GM10248 (cell line): ENCODE data around the gene PDLIM5.

ENCODE experiments used
- CTCF ChIA-PET: fragments of 300-600 bp; sonication (Branson Sonifier 250); formaldehyde crosslinking; extraction: SDS; loops from one replicate; lab custom pipeline; 2021; ENCODE audit warnings: antibody characterized with exemption; lab: Yijun Ruan, JAX
- POLR2A ChIA-PET: fragments of 350-650 bp; sonication (Branson Sonifier 250); formaldehyde crosslinking; extraction: SDS; loops from one replicate; lab custom pipeline; 2020; ENCODE audit warnings: antibody characterized with exemption; lab: Yijun Ruan, JAX
- DNase-seq: peaks from one replicate; pipeline ENCODE4 v3.0.0; 2012; ENCODE audit errors: extremely low spot score
- TF ChIP-seq, protein P1 (sequence below): IDR thresholded peaks from 2 replicates; pipeline ENCODE4 v1.5.1; 2012; ENCODE audit warnings: mild to moderate bottlenecking, low read depth; ENCODE audit errors: extremely low read depth, missing control alignments, control extremely low read depth

PDLIM5 gene

DNA sequence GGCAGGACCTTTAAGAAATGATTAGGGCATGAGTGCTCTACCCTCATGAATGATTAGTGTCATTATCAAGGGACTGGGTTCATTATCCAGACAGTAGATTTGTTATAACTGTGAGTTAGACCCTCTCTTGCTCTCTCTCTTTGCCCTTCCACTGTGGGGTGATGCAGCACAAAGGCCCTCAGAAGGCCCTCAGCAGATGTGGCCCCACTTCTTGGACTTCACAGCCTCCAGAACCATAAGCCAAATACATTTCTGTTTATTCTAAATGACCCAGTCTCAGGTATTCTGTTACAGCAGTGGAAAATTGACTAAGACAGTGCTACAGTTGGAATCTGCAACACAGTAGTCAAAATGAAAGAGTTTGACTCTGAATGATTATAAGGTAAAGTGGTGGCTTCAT, 17.2 kb upstream of the PDLIM5 start:
- POLR2A ChIA-PET: no interaction called here
- CTCF ChIA-PET: no interaction called here
- TF ChIP-seq, protein P1, sequence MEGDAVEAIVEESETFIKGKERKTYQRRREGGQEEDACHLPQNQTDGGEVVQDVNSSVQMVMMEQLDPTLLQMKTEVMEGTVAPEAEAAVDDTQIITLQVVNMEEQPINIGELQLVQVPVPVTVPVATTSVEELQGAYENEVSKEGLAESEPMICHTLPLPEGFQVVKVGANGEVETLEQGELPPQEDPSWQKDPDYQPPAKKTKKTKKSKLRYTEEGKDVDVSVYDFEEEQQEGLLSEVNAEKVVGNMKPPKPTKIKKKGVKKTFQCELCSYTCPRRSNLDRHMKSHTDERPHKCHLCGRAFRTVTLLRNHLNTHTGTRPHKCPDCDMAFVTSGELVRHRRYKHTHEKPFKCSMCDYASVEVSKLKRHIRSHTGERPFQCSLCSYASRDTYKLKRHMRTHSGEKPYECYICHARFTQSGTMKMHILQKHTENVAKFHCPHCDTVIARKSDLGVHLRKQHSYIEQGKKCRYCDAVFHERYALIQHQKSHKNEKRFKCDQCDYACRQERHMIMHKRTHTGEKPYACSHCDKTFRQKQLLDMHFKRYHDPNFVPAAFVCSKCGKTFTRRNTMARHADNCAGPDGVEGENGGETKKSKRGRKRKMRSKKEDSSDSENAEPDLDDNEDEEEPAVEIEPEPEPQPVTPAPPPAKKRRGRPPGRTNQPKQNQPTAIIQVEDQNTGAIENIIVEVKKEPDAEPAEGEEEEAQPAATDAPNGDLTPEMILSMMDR: no peak
- DNase-seq: no peak

DNA sequence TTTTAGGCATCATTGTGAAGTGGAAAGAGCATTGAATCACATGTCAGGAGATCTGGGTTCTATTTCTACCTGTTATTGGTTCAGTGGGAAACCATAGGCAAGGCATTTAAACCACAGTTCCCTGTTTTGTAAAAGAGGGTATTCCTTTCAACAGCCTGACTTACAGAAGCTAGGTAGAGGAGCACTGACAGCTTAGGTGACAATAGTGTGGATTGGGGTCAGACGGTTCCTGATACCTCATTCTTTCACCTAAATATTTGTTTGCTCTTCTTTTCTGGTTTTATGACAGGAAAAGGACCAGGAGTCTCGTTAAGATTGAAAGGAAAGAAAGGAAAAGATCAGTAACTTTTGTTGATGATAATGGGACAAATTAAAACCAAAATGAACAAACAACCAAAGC, 15.9 kb upstream of the PDLIM5 start:
- TF ChIP-seq, protein P1: no peak
- ChIA-PET POLR2A (no interaction called here), CTCF (no interaction called here)
- no peak for DNase-seq

DNA sequence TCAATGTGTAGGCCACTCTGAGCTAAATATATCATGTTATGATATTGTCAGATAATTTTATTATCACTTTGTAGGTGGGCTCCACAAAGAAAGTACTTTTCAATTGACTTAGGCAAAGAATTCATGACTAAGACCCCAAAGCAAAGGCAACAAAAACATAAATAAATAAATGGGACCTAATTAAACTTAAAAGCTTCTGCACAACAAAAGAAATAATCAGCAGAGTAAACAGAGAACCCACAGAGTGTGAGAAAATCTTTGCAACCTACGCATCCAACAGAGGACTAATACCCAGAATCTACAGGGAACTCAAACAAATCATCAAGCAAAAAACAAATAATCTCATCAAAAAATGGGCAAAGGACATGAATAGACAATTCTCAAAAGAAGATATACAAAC, 15.2 kb upstream of the PDLIM5 start:
- CTCF ChIA-PET: interaction anchor here (1.4 kb wide), 1 partner anchor 9 kb away, joined by 3 read pairs; no protein-coding TSS in a partner anchor
- TF ChIP-seq, protein P1: no peak
- POLR2A ChIA-PET: no interaction called here
- no peak for DNase-seq

DNA sequence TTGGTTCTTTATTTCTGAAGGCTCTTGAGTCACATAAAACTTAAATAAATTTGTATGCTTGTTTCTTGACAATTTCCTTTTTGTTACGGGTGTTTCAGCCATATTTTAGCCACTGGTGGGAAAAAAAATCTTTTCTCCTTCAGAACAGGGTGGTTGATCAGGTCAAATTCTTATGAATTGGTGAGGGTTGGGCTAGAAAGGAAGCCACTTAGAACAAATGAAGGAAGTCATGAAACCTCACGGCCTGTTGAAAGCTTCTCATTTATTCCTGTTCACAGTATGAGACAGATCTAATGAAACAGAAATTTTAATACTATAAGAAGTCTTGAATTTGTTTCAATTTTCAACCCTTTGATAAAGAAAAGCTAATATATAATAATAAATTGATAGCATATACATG, 12.1 kb upstream of the PDLIM5 start:
- POLR2A ChIA-PET: no interaction called here
- DNase-seq: no peak
- TF ChIP-seq, protein P1: no peak
- CTCF ChIA-PET: interaction anchor here (1.6 to 1.8 kb wide), 2 partner anchors 21 to 32 kb away, joined by 4 read pairs; no protein-coding TSS in a partner anchor

DNA sequence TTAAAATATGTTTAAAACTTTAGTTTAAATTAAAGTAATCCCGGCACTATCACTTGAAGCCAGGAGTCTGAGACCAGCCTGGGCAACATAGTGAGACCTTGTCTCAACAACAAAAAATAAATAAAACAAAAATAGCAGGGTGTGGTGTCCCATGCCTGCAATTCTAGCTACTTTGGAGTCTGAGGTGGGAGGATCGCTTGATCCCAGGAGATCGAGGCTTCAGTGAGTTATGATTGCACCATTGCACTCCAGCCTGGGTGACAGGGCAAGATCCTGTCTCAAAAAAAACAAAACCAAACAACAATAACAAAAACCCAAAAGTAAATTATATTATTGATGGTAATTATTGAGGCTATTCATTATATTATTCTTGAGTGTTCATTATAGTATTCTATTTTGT, 9.9 kb upstream of the PDLIM5 start:
- TF ChIP-seq, protein P1: no peak
- CTCF ChIA-PET: no interaction called here
- POLR2A ChIA-PET: no interaction called here
- no peak for DNase-seq

DNA sequence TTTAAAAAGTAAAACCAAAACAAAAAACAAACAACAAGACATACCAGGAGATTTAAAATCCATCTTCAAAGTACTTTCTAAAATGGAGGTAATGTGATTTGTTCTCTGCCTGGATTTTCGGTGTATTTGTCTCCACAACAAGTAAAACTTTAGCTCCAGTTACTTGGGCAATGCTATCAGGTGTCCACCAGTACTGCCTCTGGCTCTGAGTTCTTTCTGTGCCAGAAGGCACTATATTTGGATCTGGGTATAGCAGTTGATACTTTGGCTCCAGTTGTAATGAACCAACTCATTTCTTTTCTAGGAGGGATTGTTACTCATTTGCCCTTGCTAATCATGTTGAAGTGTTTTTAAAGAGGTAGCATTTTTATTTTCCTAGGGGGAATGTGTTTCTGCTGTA, 9.5 kb upstream of the PDLIM5 start:
- TF ChIP-seq, protein P1: no peak
- ChIA-PET POLR2A (no interaction called here), CTCF (no interaction called here)
- no peak for DNase-seq

DNA sequence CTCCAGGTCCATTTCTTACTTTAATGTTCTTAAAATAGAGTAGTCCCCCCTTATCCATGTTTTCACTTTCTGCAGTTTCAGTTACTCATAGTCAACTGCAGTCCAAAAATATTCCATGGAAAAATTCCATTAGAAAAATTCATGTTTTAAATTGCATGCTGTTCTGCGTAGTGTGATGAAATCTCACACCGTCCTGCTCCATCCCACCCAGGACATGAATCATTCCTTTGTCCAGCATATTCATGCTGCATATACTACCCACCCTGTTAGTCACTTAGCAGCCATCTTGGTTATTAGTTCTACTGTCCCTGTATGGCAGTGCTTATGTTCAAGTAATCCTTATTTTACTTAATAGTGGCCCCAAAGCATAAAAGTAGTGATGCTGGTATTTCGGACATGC, 5.4 kb upstream of the PDLIM5 start:
- ChIA-PET POLR2A (no interaction called here), CTCF (no interaction called here)
- DNase-seq: no peak
- TF ChIP-seq, protein P1: no peak
